Epidermal melanocyte (primary cell): ENCODE measurements around the gene SH3TC2.

Experiments used
- DNase-seq: peaks from one replicate; pipeline ENCODE4 v3.0.0; 2011; ENCODE audit warnings: low spot score; ENCODE audit not compliant: insufficient read length

SH3TC2 gene

DNA sequence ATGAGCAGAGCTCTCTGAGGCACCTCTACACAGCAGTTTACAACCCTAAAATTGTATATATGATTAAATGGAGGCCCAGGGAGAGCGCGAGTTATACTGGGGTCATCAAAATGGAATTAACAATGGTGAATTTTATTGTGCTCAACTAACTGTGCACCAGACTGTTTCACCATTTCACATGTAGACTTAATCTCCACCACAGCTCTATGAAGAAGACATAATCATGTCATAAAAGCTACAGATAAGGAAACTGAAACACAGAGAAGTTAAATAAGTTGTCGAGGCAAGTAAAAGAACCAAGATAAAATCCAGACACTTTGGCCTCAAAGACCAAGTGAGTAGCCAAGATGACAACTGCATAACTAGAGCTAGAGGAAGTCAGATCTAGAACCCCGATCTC lies 1.5 kb downstream of the SH3TC2 start:
- DNase-seq = no peak

GRCh38 chr5:149060325-149060724 lies 2.5 kb downstream of the SH3TC2 start:
- no peak for DNase-seq

GRCh38 chr5:149056616-149057165 lies 6.2 kb downstream of the SH3TC2 start:
- no peak for DNase-seq

GRCh38 chr5:149054416-149054815 lies 8.4 kb downstream of the SH3TC2 start:
- DNase-seq = no peak

DNA sequence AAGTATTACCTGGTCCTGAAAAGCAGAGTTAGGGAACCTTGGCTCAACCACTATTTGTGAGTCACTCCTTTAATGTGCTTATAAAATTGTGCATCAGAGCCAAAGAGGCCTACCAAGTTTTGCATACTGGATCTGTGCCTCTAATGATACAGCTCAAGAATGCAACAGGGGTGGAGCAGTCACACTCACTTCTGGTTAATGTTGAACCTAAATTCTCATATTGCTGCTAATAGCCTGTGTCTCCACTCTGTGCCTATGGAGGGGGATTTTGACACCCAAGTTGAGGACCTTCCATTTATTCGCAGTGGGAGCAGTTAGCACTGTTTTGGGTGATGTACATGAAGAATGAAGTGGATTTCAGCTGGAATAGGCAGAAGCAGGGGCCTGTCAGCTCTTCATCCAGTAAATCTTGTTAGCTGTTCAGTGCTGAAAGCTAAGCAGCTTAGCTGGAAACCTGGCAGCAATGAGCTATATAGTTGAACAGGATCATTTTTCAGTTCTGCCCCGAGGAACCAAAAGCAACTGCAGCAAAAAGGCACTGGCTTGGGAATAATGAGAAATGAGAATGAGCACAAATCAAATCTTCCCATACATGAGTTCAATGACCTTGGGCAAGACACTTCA lies 9.7 kb downstream of the SH3TC2 start:
- DNase-seq = no peak

GRCh38 chr5:149049371-149049781 lies 13.5 kb downstream of the SH3TC2 start:
- DNase-seq = no peak

DNA sequence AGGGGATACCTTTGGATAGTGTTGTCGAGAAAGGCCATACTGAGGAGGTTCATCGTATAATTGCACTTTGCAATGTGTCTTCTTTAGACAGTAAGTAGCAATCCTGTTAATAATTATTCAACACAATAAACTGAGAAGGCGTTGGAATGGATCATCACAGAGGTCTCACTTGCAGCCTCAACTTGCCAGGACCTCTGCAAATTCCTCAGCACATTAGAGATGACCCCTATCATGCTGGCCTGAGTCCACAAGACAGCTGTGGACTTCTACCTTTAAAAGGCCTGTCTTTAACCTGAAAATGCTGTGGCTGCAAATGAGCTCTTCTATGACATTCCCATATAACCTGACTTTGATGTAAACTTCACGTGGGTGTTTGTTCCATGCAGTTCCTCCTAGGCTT lies 14.1 kb downstream of the SH3TC2 start:
- DNase-seq = no peak

GRCh38 chr5:149047462-149047861 lies 15.4 kb downstream of the SH3TC2 start:
- DNase-seq = no peak

- no peak for DNase-seq
Observed at GRCh38 chr5:149046196-149046829, 16.5 kb downstream of the SH3TC2 start.

DNA sequence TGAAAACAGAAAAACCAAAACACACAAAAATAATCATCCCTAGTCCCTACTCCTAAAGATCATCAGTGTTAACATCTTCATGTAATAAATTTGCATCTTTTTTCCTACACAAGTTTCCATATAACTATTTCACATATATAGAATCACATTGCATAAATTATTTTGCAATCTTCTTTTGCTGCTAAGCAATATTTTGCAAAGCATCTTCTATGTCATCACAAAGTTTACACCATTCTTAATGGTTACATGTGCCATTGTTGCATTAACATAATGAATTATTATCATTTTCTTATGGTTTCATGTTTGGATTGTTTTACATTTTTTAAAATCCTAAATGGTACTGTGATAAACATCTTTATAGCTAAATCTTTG lies 17.8 kb downstream of the SH3TC2 start:
- DNase-seq = no peak

GRCh38 chr5:149044453-149045088 lies 18.3 kb downstream of the SH3TC2 start:
- no peak for DNase-seq

- no peak for DNase-seq
Observed at GRCh38 chr5:149043641-149044040, 19.2 kb downstream of the SH3TC2 start.

GRCh38 chr5:149042865-149043264 lies 20.0 kb downstream of the SH3TC2 start:
- no peak for DNase-seq

DNA sequence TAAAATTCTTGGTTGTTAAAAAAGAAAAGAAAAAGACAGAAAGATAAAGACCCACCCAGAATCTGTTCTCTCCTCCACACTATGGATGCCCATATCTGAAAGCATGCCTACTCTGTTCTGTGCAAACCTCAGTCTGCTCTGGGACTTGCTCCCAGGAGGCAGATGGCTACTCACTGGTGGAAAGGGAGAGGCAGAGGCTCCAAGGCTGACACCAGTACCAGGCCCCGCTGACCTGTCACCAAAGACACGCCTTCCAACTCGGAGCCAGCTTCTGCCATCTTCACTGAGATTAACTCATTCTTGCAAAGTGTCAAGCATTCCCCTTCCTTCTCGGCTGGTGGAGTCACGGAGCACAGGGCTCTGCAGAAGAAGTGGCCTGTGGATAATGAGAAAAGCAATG lies 21.6 kb downstream of the SH3TC2 start:
- no peak for DNase-seq

DNA sequence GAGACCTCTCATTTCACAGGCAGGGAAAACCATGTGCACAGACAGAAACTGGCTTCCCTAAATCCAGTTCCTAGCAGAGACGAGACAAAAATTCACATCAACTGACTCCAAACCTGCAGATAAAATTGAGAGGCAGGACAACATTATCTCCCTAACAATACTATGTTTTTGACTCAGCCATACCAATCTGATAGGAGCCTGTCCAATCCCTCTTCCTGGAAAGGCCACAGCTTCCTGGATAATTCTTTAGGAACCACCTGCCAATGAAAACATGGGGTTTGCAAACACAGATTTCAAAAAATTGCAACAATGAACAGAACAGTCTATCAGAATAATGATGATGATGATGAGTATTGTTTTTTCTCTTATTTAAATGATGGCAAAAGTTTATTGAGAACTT lies 22.4 kb downstream of the SH3TC2 start:
- DNase-seq = no peak

- no peak for DNase-seq
Observed at GRCh38 chr5:149039506-149039905, 23.4 kb downstream of the SH3TC2 start.

DNA sequence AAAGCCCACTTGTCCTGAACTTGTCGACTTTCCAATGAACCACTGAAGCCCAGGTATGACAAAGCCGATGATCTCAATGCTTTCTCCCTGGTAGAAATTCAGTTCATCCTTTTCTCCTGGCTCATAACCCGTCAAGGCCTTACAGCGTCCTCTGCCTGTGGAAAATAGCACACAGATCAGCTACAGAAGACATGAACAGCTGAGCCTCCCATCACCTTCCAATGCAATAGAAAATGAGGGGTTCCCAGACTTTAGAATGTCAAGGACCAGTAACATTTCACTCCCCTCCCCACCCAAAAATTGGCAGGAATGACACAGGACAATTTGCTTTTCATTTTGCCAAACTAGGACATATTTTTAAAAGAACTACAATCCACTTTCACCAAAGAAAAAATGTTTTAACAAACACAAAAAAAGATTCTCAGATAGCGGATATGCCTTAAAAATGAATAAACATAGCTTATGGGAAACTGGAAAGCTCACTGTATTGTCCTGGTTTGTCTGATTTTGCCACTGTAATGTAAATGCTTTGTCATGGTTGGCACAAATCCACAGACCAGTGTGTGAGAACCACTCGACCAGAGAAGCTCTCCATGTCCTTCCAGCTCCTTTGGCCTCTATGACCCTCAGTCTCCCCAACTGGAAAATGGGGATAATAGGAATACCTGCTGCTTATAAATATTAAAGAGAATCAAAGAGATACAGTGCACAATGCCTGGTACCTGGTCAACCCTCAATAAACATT lies 24.4 kb downstream of the SH3TC2 start:
- DNase-seq = no peak

DNA sequence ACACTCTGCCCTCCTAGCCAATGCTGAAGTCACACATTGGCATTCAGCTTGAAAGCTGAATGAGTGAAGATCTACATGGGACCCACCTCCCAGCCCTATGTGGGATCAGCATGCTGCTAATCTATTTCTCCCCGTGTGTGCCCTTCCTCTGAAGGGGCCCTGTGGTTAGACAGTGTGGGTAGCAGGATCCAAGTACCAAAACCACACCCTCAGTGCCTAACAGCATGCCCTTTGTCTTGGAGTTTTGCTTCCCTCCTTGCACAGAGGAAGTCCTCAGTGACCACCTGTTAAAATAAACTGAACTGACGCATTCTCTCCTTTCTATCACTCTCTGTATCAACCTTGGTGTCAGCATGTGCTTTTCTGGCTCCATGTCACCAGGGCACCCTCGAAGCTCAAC lies 25.0 kb downstream of the SH3TC2 start:
- no peak for DNase-seq

DNA sequence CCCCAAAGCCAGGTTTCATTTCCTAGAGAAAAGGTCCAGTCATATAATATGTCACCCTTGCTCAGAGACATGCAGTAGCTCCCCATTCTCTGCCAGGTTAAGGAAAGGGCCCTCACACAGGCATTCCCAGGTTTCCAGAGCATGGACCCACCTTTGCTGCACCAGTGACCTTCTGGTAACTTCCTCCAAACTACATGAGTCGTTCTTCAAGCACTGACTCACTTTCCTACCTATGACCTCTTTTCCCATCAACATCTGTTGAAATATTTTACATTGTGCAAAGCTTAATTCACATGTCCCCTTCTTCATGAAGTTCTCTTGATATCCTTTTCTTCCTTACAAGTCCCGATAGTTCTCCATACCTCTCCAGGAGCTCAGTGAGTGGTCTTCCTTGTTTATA lies 25.9 kb downstream of the SH3TC2 start:
- DNase-seq = no peak

GRCh38 chr5:149036168-149036567 lies 26.7 kb downstream of the SH3TC2 start:
- no peak for DNase-seq

GRCh38 chr5:149035372-149035790 lies 27.5 kb downstream of the SH3TC2 start:
- DNase-seq = no peak

- no peak for DNase-seq
Observed at GRCh38 chr5:149030838-149031397, 31.9 kb downstream of the SH3TC2 start.
